ENCODE results near the gene LAMA3.

Gene LAMA3

GRCh38 chr18:23810396-23810795, 121.1 kb downstream of the LAMA3 start:
- DNase-seq (ENCODE audit: low read depth): no peak
- H3K4me3 ChIP-seq (ENCODE audit: control insufficient read depth, low read depth, low read length): no peak overlapping the region
- no peak for TF ChIP-seq CTCF (IDR thresholded peaks at IDR 0.05; ENCODE audit: control insufficient read depth, insufficient read depth, low read depth, low read length, missing control alignments)

- TF ChIP-seq CTCF (IDR thresholded peaks at IDR 0.05; ENCODE audit: control insufficient read depth, insufficient read depth, low read depth, low read length, missing control alignments): no peak
- H3K4me3 ChIP-seq (ENCODE audit: control insufficient read depth, low read depth, low read length): no peak overlapping the region
- no peak for DNase-seq (ENCODE audit: low read depth)
Observed at GRCh38 chr18:23811176-23811575, 121.9 kb downstream of the LAMA3 start.

- TF ChIP-seq CTCF (IDR thresholded peaks at IDR 0.05; ENCODE audit: control insufficient read depth, insufficient read depth, low read depth, low read length, missing control alignments): peak; percentile 41
- no peak overlapping the region for H3K4me3 ChIP-seq (ENCODE audit: control insufficient read depth, low read depth, low read length)
- DNase-seq (ENCODE audit: low read depth): no peak
Observed at GRCh38 chr18:23812546-23813440, 123.5 kb downstream of the LAMA3 start.

GRCh38 chr18:23814991-23815614, 125.8 kb downstream of the LAMA3 start:
- no peak overlapping the region for H3K4me3 ChIP-seq (ENCODE audit: control insufficient read depth, low read depth, low read length)
- TF ChIP-seq CTCF (IDR thresholded peaks at IDR 0.05; ENCODE audit: control insufficient read depth, insufficient read depth, low read depth, low read length, missing control alignments): no peak
- no peak for DNase-seq (ENCODE audit: low read depth)

GRCh38 chr18:23816021-23816420, 126.8 kb downstream of the LAMA3 start:
- no peak for DNase-seq (ENCODE audit: low read depth)
- H3K4me3 ChIP-seq (ENCODE audit: control insufficient read depth, low read depth, low read length): no peak overlapping the region
- no peak for TF ChIP-seq CTCF (IDR thresholded peaks at IDR 0.05; ENCODE audit: control insufficient read depth, insufficient read depth, low read depth, low read length, missing control alignments)

GRCh38 chr18:23816740-23817139, 127.5 kb downstream of the LAMA3 start:
- TF ChIP-seq CTCF (IDR thresholded peaks at IDR 0.05; ENCODE audit: control insufficient read depth, insufficient read depth, low read depth, low read length, missing control alignments): no peak
- H3K4me3 ChIP-seq (ENCODE audit: control insufficient read depth, low read depth, low read length): no peak overlapping the region
- no peak for DNase-seq (ENCODE audit: low read depth)

All from AG09309 (cell line).